HEK293 (cell line): ENCODE measurements around the gene FCGBP.

Experiments used
- CTCF ChIA-PET: fragments of 350-600 bp; formaldehyde crosslinking; extraction: SDS; loops from one replicate; lab custom pipeline; 2021; ENCODE audit warnings: antibody characterized with exemption; lab: Yijun Ruan, JAX
- POLR2A ChIA-PET: fragments of 300-600 bp; formaldehyde crosslinking; extraction: SDS; loops from one replicate; lab custom pipeline; 2020; ENCODE audit warnings: antibody characterized with exemption, inconsistent platforms; lab: Yijun Ruan, JAX
- H3K27ac ChIP-seq: fragments of 200-500 bp; sonication (Bioruptor generic); 2 replicates; pipeline ENCODE4 v1.5.1; 2014; ENCODE audit warnings: low read depth, low read length, control low read depth, inconsistent platforms; ENCODE audit errors: extremely low read depth
- H3K36me3 ChIP-seq, 2 experiments: fragments of 200-500 bp in 1 of 2; sonication (Bioruptor generic) in 1 of 2; 1 replicate in 1 of 2; 2 replicates in 1 of 2; pipeline ENCODE4 v1.5.1; 2014 to 2017; ENCODE audit warnings: inconsistent platforms in 2 of 2, low read length in 2 of 2; ENCODE audit not compliant: control insufficient read depth in 2 of 2, insufficient read depth in 1 of 2
- H3K4me1 ChIP-seq: fragments of 200-500 bp; sonication (Bioruptor generic); 2 replicates; pipeline ENCODE4 v1.5.1; 2014; ENCODE audit warnings: mild to moderate bottlenecking, low read length, inconsistent platforms; ENCODE audit not compliant: control insufficient read depth, insufficient read depth
- H3K4me3 ChIP-seq: 2 replicates; pipeline ENCODE4 v1.5.1; 2011; ENCODE audit warnings: low read depth, mild to moderate bottlenecking, control low read depth, low read length, moderate library complexity
- H3K9me3 ChIP-seq: fragments of 200-500 bp; sonication (Bioruptor generic); 2 replicates; pipeline ENCODE4 v1.5.1; 2014; ENCODE audit warnings: low read depth, low read length, inconsistent platforms; ENCODE audit not compliant: control insufficient read depth, insufficient read depth
- HOXC10 ChIP-seq: sonication (generic); formaldehyde crosslinking; IDR thresholded peaks from 2 replicates; pipeline ENCODE4 v1.8.1; 2023; ENCODE audit warnings: mild to moderate bottlenecking, missing genetic modification reagents
- KLF16 ChIP-seq: fragments of 450-650 bp; formaldehyde crosslinking; IDR thresholded peaks from 2 replicates; pipeline ENCODE4 v1.5.1; 2017; ENCODE audit warnings: missing biosample characterization, missing genetic modification characterization
- TCF7L2 ChIP-seq: IDR thresholded peaks from 2 replicates; pipeline ENCODE4 v1.6.1; 2011; ENCODE audit warnings: low read depth, mild to moderate bottlenecking, inconsistent platforms, low read length, moderate library complexity, borderline replicate concordance
- ZFHX2 ChIP-seq: fragments of 450-650 bp; formaldehyde crosslinking; conservative IDR thresholded peaks from 2 replicates; pipeline ENCODE4 v1.5.1; 2016; ENCODE audit warnings: missing biosample characterization, missing genetic modification characterization
- ZIC2 ChIP-seq: fragments of 450-650 bp; formaldehyde crosslinking; IDR thresholded peaks from 2 replicates; pipeline ENCODE4 v1.5.1; 2016; ENCODE audit warnings: missing biosample characterization, missing genetic modification characterization
- ZNF121 ChIP-seq: fragments of 450-650 bp; formaldehyde crosslinking; IDR thresholded peaks from 2 replicates; pipeline ENCODE4 v1.5.1; 2016; ENCODE audit warnings: missing biosample characterization, missing genetic modification characterization
- ZNF146 ChIP-seq: fragments of 450-650 bp; formaldehyde crosslinking; IDR thresholded peaks from 2 replicates; pipeline ENCODE4 v1.5.1; 2016; ENCODE audit warnings: missing biosample characterization, missing genetic modification characterization
- ZNF174 ChIP-seq: fragments of 450-650 bp; formaldehyde crosslinking; IDR thresholded peaks from 2 replicates; pipeline ENCODE4 v1.5.0; 2017; ENCODE audit warnings: missing biosample characterization, mild to moderate bottlenecking, missing genetic modification characterization
- ZNF202 ChIP-seq: fragments of 450-650 bp; formaldehyde crosslinking; IDR thresholded peaks from 2 replicates; pipeline ENCODE4 v1.5.1; 2016; ENCODE audit warnings: missing biosample characterization, missing genetic modification characterization, borderline replicate concordance
- ZNF24 ChIP-seq: fragments of 450-650 bp; formaldehyde crosslinking; IDR thresholded peaks from 2 replicates; pipeline ENCODE4 v1.5.1; 2016; ENCODE audit warnings: missing biosample characterization, missing genetic modification characterization
- ZNF423 ChIP-seq: fragments of 450-650 bp; formaldehyde crosslinking; IDR thresholded peaks from 2 replicates; pipeline ENCODE4 v1.5.1; 2016; ENCODE audit warnings: missing biosample characterization, missing genetic modification characterization
- ZNF561 ChIP-seq: fragments of 450-650 bp; IDR thresholded peaks from 2 replicates; pipeline ENCODE4 v1.5.1; 2018; ENCODE audit warnings: missing biosample characterization, missing genetic modification characterization, borderline replicate concordance
- ZNF623 ChIP-seq: fragments of 450-650 bp; formaldehyde crosslinking; IDR thresholded peaks from 2 replicates; pipeline ENCODE4 v1.5.1; 2016; ENCODE audit warnings: missing biosample characterization, missing genetic modification characterization
- ZNF707 ChIP-seq: fragments of 450-650 bp; formaldehyde crosslinking; IDR thresholded peaks from 2 replicates; pipeline ENCODE4 v1.5.1; 2016; ENCODE audit warnings: missing biosample characterization, missing genetic modification characterization
- ZNF843 ChIP-seq: fragments of 450-650 bp; formaldehyde crosslinking; IDR thresholded peaks from 2 replicates; pipeline ENCODE4 v1.5.1; 2016; ENCODE audit warnings: missing biosample characterization, missing genetic modification characterization
- ZSCAN30 ChIP-seq: fragments of 450-650 bp; IDR thresholded peaks from 2 replicates; pipeline ENCODE4 v1.5.1; 2018; ENCODE audit warnings: missing biosample characterization, mild to moderate bottlenecking, missing genetic modification characterization, moderate library complexity
- TF ChIP-seq, protein P1 (sequence below): fragments of 450-650 bp; IDR thresholded peaks from 2 replicates; pipeline ENCODE4 v1.5.1; 2018; ENCODE audit warnings: missing biosample characterization, missing genetic modification characterization
- TF ChIP-seq, protein P2 (sequence below): fragments of 450-650 bp; formaldehyde crosslinking; IDR thresholded peaks from 2 replicates; pipeline ENCODE4 v1.5.0; 2017; ENCODE audit warnings: missing biosample characterization, missing genetic modification characterization, borderline replicate concordance
- TF ChIP-seq, protein P3 (sequence below): sonication (generic); formaldehyde crosslinking; IDR thresholded peaks from 2 replicates; pipeline ENCODE4 v1.8.1; 2022; ENCODE audit warnings: mild to moderate bottlenecking, moderate library complexity, missing genetic modification reagents
- TF ChIP-seq, protein P4 (sequence below): fragments of 450-650 bp; formaldehyde crosslinking; IDR thresholded peaks from 2 replicates; pipeline ENCODE4 v1.5.1; 2016; ENCODE audit warnings: missing biosample characterization, missing genetic modification characterization
- TF ChIP-seq, protein P5 (sequence below): fragments of 450-650 bp; formaldehyde crosslinking; IDR thresholded peaks from 2 replicates; pipeline ENCODE4 v1.5.1; 2016; ENCODE audit warnings: missing biosample characterization, missing genetic modification characterization
- TF ChIP-seq, protein P6 (sequence below): fragments of 450-650 bp; formaldehyde crosslinking; IDR thresholded peaks from 2 replicates; pipeline ENCODE4 v1.5.1; 2017; ENCODE audit warnings: missing biosample characterization, missing genetic modification characterization
- TF ChIP-seq, protein P7 (sequence below): fragments of 450-650 bp; formaldehyde crosslinking; IDR thresholded peaks from 2 replicates; pipeline ENCODE4 v1.5.1; 2016; ENCODE audit warnings: missing biosample characterization, missing genetic modification characterization

FCGBP gene

GRCh38 chr19:39915848-39916215, 18.6 kb downstream of the FCGBP start:
- CTCF ChIA-PET = no interaction called here
- TF ChIP-seq ZNF843 (tag by site-specific recombination) (no peak), KLF16 (no peak), ZNF423 (tag by site-specific recombination) (no peak), ZNF561 (no peak), TCF7L2 (no peak), ZSCAN30 (tag by site-specific recombination) (no peak)
- TF ChIP-seq, protein P1, sequence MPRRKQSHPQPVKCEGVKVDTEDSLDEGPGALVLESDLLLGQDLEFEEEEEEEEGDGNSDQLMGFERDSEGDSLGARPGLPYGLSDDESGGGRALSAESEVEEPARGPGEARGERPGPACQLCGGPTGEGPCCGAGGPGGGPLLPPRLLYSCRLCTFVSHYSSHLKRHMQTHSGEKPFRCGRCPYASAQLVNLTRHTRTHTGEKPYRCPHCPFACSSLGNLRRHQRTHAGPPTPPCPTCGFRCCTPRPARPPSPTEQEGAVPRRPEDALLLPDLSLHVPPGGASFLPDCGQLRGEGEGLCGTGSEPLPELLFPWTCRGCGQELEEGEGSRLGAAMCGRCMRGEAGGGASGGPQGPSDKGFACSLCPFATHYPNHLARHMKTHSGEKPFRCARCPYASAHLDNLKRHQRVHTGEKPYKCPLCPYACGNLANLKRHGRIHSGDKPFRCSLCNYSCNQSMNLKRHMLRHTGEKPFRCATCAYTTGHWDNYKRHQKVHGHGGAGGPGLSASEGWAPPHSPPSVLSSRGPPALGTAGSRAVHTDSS (tag by site-specific recombination) = no peak
- TF ChIP-seq, protein P2, sequence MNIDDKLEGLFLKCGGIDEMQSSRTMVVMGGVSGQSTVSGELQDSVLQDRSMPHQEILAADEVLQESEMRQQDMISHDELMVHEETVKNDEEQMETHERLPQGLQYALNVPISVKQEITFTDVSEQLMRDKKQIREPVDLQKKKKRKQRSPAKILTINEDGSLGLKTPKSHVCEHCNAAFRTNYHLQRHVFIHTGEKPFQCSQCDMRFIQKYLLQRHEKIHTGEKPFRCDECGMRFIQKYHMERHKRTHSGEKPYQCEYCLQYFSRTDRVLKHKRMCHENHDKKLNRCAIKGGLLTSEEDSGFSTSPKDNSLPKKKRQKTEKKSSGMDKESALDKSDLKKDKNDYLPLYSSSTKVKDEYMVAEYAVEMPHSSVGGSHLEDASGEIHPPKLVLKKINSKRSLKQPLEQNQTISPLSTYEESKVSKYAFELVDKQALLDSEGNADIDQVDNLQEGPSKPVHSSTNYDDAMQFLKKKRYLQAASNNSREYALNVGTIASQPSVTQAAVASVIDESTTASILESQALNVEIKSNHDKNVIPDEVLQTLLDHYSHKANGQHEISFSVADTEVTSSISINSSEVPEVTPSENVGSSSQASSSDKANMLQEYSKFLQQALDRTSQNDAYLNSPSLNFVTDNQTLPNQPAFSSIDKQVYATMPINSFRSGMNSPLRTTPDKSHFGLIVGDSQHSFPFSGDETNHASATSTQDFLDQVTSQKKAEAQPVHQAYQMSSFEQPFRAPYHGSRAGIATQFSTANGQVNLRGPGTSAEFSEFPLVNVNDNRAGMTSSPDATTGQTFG = no peak

GRCh38 chr19:39915101-39915847, 19.2 kb downstream of the FCGBP start:
- no peaks in the 10 kb centered on the region for H3K4me1 ChIP-seq
- ChIA-PET POLR2A (interaction anchor here (0.6 to 0.7 kb wide), 2 partner anchors 69 to 82 kb away, joined by 4 to 5 read pairs; no protein-coding TSS in a partner anchor), CTCF (interaction anchor here (0.6 to 0.7 kb wide), 2 partner anchors 9 to 71 kb away, joined by 3 to 4 read pairs; no protein-coding TSS in a partner anchor)
- H3K36me3 ChIP-seq = no peaks in the 10 kb centered on the region
- H3K27ac ChIP-seq = no peak overlapping the region
- no peaks in the 10 kb centered on the region; the same call in 1 of the 2 replicates for H3K9me3 ChIP-seq
- no peak overlapping the region for H3K4me3 ChIP-seq
- TF ChIP-seq ZFHX2 (tag by site-specific recombination) (no peak), ZNF121 (tag by site-specific recombination) (no peak), ZNF623 (tag by site-specific recombination) (no peak), ZNF707 (tag by site-specific recombination) (no peak), ZNF174 (tag by site-specific recombination) (no peak), ZIC2 (tag by site-specific recombination) (no peak), ZNF202 (tag by site-specific recombination) (no peak), ZNF24 (no peak), ZNF146 (no peak), HOXC10 (CRISPR knock-in tag) (no peak)
- TF ChIP-seq, protein P3, sequence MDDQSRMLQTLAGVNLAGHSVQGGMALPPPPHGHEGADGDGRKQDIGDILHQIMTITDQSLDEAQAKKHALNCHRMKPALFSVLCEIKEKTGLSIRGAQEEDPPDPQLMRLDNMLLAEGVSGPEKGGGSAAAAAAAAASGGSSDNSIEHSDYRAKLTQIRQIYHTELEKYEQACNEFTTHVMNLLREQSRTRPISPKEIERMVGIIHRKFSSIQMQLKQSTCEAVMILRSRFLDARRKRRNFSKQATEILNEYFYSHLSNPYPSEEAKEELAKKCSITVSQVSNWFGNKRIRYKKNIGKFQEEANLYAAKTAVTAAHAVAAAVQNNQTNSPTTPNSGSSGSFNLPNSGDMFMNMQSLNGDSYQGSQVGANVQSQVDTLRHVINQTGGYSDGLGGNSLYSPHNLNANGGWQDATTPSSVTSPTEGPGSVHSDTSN (CRISPR knock-in tag) = no peak
- TF ChIP-seq, protein P4, sequence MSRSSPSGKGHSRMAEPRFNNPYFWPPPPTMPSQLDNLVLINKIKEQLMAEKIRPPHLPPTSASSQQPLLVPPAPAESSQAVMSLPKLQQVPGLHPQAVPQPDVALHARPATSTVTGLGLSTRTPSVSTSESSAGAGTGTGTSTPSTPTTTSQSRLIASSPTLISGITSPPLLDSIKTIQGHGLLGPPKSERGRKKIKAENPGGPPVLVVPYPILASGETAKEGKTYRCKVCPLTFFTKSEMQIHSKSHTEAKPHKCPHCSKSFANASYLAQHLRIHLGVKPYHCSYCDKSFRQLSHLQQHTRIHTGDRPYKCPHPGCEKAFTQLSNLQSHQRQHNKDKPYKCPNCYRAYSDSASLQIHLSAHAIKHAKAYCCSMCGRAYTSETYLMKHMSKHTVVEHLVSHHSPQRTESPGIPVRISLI (tag by site-specific recombination) = no peak
- TF ChIP-seq, protein P5, sequence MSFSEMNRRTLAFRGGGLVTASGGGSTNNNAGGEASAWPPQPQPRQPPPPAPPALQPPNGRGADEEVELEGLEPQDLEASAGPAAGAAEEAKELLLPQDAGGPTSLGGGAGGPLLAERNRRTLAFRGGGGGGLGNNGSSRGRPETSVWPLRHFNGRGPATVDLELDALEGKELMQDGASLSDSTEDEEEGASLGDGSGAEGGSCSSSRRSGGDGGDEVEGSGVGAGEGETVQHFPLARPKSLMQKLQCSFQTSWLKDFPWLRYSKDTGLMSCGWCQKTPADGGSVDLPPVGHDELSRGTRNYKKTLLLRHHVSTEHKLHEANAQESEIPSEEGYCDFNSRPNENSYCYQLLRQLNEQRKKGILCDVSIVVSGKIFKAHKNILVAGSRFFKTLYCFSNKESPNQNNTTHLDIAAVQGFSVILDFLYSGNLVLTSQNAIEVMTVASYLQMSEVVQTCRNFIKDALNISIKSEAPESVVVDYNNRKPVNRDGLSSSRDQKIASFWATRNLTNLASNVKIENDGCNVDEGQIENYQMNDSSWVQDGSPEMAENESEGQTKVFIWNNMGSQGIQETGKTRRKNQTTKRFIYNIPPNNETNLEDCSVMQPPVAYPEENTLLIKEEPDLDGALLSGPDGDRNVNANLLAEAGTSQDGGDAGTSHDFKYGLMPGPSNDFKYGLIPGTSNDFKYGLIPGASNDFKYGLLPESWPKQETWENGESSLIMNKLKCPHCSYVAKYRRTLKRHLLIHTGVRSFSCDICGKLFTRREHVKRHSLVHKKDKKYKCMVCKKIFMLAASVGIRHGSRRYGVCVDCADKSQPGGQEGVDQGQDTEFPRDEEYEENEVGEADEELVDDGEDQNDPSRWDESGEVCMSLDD (tag by site-specific recombination) = no peak
- TF ChIP-seq, protein P6, sequence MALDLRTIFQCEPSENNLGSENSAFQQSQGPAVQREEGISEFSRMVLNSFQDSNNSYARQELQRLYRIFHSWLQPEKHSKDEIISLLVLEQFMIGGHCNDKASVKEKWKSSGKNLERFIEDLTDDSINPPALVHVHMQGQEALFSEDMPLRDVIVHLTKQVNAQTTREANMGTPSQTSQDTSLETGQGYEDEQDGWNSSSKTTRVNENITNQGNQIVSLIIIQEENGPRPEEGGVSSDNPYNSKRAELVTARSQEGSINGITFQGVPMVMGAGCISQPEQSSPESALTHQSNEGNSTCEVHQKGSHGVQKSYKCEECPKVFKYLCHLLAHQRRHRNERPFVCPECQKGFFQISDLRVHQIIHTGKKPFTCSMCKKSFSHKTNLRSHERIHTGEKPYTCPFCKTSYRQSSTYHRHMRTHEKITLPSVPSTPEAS (tag by site-specific recombination) = no peak
- TF ChIP-seq, protein P7, sequence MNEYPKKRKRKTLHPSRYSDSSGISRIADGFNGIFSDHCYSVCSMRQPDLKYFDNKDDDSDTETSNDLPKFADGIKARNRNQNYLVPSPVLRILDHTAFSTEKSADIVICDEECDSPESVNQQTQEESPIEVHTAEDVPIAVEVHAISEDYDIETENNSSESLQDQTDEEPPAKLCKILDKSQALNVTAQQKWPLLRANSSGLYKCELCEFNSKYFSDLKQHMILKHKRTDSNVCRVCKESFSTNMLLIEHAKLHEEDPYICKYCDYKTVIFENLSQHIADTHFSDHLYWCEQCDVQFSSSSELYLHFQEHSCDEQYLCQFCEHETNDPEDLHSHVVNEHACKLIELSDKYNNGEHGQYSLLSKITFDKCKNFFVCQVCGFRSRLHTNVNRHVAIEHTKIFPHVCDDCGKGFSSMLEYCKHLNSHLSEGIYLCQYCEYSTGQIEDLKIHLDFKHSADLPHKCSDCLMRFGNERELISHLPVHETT (tag by site-specific recombination) = no peak

More at GRCh38 chr19:39915848-39916215, 18.6 kb downstream of the FCGBP start:
- Histone ChIP-seq H3K4me3 (no peak overlapping the region), H3K9me3 (no peaks in the 10 kb centered on the region; the same call in 1 of the 2 replicates), H3K36me3 (no peaks in the 10 kb centered on the region; a peak in 1 of 3 replicates), H3K27ac (no peak overlapping the region), H3K4me1 (no peaks in the 10 kb centered on the region)
- POLR2A ChIA-PET = interaction anchor here (0.6 to 0.7 kb wide), 2 partner anchors 69 to 82 kb away, joined by 4 to 5 read pairs; no protein-coding TSS in a partner anchor
